ENCODE measurements around the gene FRZB.

Gene FRZB

DNA sequence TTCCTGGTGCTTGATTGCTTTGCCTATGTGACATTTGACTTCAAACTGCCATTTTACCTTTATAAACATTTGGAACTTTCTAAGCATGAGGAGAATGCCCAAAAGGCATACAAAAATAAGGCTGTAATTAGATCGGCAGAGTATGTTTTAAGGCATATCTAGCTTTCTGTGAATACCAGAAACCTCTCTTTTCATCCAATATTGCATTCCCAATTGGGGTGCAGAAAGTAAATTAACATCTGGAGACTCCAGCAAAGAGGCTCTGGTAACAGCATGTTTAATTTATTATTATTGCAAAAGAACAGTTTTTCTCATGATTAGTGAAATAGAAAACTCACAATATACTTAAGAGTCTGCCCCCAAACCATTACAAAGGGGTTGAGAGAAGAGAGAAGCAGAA is 32.1 kb downstream of the FRZB start:
- DNase-seq (ENCODE audit: low read depth in 2 of 2) = no peak

DNA sequence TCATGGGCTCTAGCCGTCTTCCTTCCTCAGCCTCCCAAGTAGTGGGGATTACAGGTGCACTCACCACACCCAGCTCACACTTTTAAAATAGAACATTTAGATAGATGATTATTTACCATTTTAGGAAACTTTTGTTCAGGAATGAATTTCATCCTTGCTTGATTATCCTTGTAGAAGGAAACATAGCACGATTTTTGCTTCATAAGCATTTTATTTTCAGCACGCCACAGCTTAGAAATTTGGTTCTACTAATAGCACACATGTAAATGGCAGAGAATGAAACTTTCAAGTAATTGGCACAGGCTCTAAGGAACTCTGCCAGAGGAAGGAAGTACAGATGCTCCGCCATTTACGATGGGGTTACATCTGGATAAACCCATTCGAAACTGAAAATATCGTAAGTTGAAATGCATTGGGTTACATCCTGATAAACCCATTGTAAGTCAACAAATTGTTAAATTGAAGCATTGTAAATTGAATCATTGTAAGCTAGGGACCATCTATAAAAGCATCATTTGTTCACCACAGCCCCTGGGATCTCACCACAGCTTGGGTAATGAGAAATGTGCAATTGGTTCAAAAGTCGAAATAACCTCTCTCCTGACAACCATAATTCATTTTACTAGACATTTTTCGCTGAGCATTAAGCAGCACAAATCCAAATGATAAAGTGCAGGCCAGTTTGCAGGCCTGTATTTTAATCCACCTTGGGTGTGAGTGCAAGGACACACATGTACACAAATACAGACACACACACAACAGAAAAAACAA is 33.2 kb downstream of the FRZB start:
- DNase-seq (ENCODE audit: low read depth in 2 of 2) = no peak

DNA sequence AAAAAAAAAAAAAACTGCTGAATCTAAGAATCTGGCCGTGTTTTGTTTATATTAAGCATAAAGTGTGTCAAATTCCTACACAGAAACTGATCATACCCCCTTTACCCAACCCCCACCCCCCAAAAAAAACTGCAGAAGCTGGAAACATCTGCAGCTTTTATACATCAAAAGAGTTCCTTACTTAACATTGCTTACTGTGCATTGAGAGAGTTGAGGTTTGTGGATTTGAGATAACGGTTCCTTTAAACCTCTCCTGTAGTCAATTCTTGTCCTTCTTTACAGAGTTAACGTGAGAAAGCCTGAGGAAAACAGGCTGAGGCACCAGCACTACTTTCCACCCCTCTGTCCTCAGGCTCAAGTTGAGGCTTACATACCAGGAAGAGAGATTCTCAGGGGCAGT is 34.5 kb downstream of the FRZB start:
- no peak for DNase-seq (ENCODE audit: low read depth in 2 of 2)

DNA sequence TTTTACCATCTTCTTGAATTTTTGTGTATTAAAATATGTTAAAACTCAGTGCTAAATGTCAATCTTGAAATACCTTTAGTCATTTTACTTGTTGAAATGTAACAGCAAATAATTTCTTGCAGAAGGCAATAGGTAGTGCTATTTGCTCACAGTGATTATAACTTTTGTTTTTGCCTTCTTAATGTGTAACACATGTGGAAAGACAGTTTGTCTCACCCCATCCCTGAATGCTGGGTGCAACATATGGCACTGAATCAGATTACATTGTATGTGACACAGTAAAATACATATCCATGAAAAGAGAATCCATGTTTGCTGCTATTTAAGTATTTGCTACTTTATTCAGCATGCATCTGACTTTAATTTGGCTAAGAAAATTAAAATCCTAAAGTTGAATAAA is 35.3 kb downstream of the FRZB start:
- DNase-seq (ENCODE audit: low read depth in 2 of 2) = no peak

DNA sequence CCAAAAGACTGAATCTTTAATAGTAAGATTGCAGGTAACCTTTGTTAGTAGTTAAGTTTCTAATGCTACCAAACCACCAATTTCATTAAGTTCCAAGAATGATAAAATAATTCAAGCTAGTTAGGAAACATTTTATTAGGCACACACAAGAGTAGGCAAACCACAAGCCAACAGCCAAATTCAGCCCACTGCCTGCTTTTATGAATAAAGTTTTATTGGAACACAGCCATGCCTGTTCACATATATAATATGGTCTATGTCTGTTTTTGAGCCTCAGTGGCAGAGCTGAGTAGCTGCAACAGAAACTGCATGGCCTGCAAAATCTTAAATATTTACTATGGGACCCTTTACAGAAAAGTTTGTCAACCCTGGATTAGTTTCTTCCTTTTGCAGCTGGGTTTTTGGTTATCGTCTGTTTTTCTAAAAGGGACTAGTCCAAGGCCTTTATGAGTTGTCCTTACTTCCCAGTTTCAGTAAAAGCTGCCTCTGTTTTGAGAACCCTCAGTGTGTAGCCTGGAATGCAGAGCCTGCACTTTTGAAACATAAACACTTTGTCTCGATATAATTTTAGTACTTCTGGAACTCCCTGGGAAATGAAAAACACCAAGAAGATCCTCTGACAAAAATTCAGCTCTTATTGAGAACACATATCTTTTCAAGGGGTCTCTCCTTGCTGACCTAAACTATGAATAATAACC is 39.1 kb downstream of the FRZB start:
- no peak for DNase-seq (ENCODE audit: low read depth in 2 of 2)

DNA sequence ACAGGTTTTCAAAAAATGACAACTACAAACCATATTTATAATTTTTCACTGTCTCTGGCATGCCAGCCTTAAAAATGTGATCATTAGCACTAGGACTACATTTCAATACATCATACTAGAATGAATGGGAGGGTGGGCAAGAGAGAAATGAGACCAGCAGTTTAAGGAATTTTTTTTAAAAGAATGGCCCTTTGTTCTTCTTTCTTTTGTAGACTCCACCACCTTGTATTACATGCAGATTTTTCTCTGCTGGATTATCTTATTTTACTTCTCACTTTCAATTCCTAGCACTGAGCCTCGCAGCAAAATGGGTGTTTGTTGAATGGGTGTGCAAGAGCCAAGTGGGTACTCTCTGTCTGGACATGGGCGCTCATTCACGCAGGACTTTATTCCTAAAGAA is 39.9 kb downstream of the FRZB start:
- no peak for DNase-seq (ENCODE audit: low read depth in 2 of 2)

DNA sequence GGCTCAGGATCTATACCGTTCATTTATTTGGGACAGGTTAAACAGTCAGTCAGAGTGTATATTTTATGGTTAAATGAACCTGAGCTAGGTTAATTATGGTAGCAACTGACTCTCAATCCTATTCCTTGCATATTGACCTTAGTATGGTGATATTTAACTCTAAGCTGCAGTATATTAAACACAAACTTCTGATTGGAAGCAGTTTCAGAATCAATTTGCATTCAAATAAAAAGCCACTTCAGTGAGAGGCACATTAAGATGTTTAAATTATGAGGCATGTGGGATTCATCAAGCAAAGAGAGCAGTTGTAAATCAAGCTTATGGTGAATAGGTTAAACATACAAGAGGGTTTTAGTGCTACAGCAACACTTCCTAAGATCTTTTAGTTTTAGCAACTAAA is 40.4 kb downstream of the FRZB start:
- no peak for DNase-seq (ENCODE audit: low read depth in 2 of 2)

DNA sequence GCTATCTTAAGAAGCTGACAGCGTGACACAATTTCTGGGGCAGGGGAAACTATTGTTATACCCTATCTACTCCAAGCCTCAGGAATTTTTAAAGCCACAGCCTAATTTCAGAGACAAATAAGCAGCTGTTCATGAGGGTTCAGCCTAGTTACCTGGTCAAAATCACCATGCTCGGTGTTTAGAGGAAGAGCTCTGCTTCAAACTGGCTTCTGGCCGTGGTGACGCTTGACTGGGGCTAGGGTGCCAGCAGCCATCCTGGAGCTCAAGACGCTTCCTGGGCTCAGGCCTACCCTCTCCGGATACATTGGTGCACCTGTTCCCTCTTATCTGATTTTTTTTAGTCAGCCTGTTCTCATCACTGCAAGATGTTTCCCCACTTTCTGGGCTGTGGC is 41.7 kb downstream of the FRZB start:
- no peak for DNase-seq (ENCODE audit: low read depth in 2 of 2)

DNA sequence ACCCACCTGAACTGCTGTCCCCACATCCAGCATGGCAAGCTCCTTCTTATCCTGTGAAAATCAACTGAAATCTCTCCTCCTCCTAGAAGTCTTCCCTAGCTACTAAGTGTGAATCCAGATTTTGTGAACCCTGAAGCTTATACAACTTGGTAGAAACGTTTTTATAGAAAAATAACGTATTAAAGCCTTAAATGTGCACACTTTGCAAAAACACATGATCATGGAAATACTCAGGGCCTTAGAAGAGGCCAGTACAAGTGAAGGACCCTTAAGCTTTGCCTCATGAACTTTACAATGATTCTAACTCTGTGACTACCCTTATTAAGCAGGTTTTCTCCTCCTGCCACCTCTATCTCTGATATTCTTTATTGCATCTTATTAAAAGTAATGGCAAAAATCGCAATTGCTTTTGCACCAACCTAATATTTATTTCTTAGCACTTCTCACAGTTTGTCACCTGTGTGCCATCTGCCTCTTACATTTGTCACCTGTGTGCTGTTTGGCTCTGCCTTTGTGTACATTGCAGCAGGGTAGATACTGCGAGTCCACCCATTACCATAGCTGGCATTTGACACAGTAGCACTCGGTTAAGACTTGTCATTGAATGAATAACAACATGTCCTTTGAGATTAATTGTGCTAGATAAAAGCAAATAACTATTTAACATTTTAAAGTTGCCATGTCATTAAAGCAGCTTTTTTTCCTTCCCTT is 42.2 kb downstream of the FRZB start:
- DNase-seq (ENCODE audit: low read depth in 2 of 2) = no peak

DNA sequence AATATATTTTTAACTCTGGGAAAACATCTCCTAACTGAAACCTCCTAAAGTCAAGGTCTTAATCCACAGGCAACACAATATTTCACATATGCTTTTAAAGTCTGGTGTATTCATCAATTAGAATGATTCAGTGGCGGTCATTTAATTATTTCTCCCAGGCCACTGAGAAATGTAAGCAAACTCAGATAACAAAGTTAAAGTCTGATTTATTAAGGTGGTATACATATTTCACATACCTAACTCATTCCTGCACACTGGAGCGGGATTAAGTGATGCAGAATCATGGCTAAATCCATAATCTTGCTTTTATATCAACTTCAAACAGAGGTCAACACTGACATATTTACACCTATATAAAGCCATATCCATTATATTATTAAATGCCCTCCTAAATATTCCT is 43.7 kb downstream of the FRZB start:
- DNase-seq (ENCODE audit: low read depth in 2 of 2) = no peak

DNA sequence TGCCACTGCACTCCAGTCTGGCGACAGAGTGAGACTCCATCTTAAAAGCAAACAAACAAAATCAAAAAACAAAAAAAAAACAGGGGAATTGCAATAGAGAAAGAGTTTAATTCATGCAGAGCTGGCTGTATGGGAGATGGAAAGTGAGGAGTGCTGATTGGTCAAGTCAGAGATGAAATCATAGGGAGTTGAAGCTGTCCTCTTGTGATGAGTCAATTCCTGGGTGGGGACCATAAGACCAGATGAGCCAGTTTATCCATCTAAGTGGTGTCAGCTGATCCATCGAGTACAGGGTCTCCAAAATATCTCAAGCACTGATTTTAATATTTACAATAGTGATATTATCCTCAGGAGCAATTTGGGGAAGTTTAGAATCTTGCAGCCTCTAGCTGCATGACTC is 45.3 kb downstream of the FRZB start:
- no peak for DNase-seq (ENCODE audit: low read depth in 2 of 2)

DNA sequence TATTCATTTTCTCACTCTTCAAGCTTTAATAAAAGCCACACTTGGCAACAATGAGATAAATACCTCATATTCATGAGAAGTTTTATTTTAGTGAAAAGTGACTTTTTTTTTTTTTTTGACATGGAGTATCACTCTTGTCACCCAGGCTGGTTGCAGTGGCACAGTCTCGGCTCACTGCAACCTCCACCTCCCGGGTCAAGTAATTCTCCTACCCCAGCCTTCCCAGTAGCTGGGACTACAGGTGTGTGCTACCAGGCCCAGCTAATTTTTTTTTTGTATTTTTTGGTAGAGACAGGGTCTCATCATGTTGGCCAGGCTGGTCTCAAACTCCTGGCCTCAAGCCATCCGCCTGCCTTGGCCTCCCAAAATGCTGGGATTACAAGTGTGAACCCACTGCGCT is 47.0 kb downstream of the FRZB start:
- DNase-seq (ENCODE audit: low read depth in 2 of 2) = no peak

DNA sequence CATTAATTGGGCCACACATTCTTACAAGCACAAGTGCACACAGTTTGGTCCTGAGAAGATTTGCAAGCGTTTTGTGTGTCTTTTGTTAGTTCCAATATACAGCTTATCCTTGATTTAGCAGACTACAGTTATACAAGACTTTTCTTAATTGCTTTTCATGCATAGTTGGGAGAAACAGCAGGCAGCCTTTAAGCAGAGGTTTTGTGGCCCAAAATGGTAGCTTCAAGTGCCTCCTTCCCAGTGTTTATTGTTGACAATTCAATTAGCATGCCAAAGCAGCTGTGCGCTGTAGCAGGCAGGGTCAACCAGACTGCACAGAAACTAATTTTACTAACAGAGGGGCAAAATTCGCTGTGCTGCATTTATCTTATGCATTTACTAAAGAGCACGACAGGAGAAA is 47.5 kb downstream of the FRZB start:
- DNase-seq (ENCODE audit: low read depth in 2 of 2) = no peak

DNA sequence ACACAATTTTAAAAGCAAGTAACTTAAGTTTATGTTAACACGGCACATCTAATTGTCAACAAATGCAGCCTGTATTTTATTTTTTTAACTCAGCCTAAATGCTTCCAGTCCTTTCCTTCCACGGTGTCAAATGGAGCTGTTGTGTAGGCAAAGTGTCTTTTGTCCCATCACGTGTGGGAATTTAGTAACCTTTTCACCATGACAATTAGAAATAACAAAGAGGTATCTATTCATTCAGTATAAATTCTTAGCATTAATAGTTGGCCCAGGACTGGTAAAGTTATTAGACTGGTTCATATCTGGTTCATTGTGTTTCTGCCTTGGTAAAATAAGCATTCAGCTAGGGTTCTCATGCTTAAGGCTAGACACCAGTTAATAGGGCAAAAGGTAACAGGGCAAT is 47.9 kb downstream of the FRZB start:
- DNase-seq (ENCODE audit: low read depth in 2 of 2) = no peak

DNA sequence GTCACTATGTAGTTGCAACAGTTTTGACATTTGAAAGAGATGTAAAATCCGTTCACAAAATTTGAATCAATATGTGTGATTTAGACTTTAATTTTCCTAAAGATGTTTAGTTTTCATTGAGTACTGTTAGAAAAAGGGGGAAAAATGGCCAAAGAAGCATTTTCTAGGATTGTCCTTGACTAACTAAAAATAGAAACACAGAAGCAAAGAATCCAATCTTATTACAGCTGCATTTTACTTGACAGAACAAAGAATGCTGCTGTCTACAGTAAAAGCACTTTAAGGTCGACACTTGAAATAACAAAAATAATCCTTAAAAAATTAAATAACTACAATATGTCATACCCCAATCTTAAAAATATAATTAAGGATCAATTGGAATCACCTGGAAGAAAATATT is 48.9 kb downstream of the FRZB start:
- DNase-seq (ENCODE audit: low read depth in 2 of 2) = no peak

DNA sequence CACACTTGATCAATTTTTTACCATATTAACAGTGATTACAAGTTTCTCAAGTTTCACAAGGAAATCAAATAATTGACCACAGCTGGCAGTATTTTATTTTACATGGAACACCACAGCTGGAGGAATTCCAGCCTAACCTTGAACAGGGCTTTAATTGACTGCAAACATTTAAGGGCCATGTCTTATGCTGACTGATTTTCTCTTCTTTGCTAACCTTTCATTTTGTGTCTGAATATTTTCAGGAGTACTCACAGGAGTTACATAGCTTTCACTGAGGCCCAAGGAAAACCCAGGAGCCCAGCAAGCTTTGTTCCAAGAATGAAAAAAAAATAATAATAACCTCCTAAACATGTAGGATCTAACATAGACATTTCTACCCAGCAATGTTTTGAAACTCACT is 49.6 kb downstream of the FRZB start:
- no peak for DNase-seq (ENCODE audit: low read depth in 2 of 2)

DNA sequence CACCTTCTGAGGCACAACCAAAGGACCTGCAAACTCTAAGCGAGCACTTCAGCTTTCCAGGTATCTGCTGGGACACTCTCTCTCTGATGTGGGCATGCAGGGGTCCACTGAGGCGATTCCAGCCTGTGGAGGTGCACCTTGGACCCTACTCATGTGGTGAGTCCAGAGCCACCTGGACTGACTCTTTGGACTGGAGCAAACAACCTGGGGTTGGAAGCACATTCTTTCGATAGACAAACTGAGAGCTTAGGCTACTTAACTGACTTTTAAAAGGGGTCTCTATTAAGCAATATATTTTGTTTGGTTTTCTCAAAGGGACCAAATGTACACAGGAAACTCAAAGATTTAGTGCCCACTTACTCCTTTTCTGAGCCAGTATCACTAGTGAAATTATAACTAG is 51.6 kb downstream of the FRZB start:
- DNase-seq (ENCODE audit: low read depth in 2 of 2) = no peak

DNA sequence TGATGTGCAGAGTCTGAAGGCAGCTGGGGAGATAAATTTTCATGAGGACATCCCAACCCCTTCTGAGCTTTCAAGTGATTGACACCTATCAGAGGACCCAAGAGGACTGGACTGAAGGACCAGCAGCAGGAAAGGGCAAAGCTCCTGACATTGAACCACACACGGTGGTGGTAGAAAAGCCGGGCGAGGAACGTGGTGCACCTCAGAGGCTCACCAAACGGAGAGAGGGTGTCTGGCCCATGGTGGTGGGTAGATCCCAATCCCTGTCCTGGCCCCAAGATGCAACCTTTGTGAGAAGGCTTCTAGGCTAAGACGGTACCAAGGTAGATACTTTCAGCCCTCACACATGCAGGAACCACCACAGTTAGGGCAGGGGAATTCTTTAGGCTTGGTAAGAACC is 52.1 kb downstream of the FRZB start:
- no peak for DNase-seq (ENCODE audit: low read depth in 2 of 2)

DNA sequence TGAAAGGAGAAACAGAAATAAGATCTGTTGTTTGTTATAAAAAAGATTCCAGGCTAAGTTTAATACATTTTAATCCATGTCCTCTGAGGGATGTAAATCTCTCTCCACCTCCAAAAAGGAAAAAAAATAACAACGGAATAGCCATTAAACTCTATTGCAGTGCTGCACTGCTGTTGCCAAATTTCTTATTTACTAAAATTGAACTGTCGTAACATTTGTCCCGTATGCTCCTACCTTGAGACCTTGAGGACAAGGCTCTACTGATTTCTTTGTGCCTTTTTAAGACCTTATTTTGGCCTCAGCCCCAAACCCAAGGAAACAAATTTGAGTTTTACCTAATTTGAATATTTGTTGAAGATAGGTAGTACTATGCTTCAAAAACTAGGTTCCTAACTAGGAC is 56.4 kb downstream of the FRZB start:
- DNase-seq (ENCODE audit: low read depth in 2 of 2) = no peak

DNA sequence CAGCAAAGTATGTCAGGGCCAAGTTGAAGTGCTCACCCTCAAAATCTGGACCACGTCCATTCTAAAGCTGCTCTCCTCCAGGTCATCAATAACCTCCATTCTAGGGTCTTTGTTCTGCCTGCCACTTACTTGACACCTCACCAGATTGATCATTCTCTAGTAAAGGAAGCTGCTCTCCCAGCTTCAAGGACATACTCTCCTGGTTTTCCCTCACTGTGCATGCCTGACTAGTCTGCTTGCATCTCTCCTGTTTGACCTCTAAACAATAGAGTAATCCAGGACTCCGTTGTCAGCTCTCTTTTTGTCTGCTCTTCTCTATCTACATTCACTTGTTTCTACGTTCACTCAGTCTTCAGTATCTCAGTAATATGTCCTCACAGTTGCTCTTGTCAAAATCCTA is 59.1 kb downstream of the FRZB start:
- no peak for DNase-seq (ENCODE audit: low read depth in 2 of 2)

DNA sequence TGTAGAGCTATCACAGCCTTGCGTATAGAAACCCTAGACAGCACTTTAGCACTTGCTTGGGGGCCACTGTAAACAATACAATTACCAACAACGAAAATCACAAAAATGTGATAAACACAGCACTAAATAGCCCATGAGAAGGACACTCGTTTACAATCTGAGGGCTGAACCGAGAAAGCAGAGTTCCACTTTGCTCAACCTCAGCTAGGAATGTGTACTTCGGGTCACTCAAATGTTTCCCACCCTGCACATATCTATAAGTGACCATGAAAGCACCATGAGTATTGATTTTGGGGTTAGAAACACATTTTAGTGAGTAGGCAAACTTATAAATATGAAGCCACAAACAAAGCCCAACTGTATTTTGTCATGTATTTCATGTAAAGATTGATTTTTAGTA is 62.3 kb downstream of the FRZB start:
- DNase-seq (ENCODE audit: low read depth in 2 of 2) = no peak

DNA sequence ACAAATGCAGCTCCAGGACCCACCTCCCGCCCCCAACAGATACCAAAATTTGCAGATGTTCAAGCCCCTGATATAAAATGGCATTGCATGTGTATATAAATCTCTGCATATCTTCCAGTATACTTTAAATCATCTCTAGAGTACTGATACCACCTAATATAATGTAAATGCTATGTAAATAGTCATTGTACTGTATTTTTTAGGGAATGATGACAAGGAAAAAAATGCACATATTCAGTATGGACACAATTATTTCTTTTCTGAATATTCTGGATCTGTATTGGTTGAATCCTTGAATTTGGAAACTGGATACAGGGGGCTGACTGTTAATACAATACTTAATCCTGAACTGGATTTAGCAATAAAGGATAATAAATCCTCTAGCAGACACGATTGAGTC is 67.7 kb downstream of the FRZB start:
- DNase-seq (ENCODE audit: low read depth in 2 of 2) = no peak

DNA sequence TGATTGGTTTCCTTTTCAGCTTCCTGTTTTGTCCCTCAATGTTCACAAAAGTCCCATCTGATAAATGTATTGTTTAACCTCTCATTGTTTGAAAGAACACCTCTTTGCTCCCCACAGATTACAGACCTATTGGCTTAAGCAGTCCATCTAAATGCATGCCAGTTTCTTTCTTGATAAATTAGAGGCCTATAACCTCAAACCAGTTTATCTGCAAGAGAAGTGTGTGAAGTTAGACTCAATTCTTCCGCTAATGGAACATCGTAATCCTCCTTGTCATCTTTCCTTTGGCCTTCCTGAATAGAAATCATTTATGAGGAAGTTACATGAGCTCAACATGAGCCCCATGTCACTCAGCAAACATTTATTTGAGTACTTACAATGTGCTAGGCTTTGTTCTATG is 74.0 kb downstream of the FRZB start:
- DNase-seq (ENCODE audit: low read depth in 2 of 2) = no peak
